ENCODE data around the gene CCDC146. TPM values are rescaled to one million over a fixed set of nuclear protein-coding genes. Genes with fewer than 3 reads are reported as not detected.
"Not testable (repeated sequence)": the region's sequence is repeated elsewhere in the genome, so short reads cannot be mapped to it uniquely, and the experiment has no call there.

The CCDC146 gene
- total RNA-seq, 1 experiment from 2014 or later = 0.70 TPM

GRCh38 chr7:77199013-77199966 lies 76.9 kb downstream of the CCDC146 start, which contains the start of gene FGL2:
FGL2 (minus strand) TSS chr7:77199819; CDS start chr7:77199793, 26 bp downstream.
- no peak for DNase-seq (ENCODE audit: low spot score)

GRCh38 chr7:77200542-77200941 lies 78.1 kb downstream of the CCDC146 start:
- DNase-seq (ENCODE audit: low spot score) = no peak

DNA sequence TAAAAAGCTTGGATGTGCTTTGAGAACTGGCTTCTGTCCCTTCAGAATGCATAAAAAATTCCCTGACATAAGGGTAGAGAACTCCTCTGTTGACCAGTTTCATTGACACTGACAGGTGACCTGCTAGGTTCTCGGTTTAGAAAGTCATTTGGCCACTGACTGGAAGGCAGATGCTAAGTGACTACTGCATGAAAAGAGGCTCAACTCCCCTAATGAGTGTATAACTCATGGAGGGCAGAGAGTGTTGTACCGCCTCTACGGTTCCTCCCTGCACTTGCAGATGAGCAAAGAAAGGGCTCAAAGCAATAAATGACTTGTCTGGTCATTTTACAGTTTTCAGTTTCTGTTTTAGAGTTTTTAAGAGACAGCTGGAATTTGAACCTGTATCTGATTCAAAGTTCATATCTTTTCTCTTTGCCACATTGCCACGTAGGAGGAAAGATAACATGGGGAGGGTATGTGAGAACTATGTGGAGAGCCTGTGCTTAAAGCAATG lies 80.1 kb downstream of the CCDC146 start:
- DNase-seq (ENCODE audit: low spot score) = no peak

GRCh38 chr7:77205706-77206105 lies 83.3 kb downstream of the CCDC146 start:
- DNase-seq (ENCODE audit: low spot score) = no peak

DNA sequence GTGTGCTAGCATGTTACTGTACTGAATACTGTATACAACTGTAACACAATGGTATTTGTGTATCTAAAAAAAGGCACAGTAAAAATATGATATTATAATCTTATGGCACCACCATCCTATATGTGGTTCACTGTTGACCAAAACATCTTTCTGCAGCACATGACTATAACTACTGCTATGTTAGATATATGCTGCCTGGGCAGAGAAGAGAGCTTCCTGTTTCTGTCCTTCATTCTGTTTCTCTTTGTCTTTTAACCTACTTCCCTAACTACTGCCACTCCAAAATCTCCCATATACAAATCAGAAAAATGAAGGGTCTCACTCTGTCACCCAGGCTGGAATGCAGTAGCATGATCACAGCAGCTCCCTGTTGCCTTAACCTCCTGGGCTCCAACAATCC lies 86.0 kb downstream of the CCDC146 start:
- DNase-seq (ENCODE audit: low spot score) = no peak

GRCh38 chr7:77209479-77210139 lies 87.2 kb downstream of the CCDC146 start:
- DNase-seq (ENCODE audit: low spot score) = no peak

GRCh38 chr7:77216181-77216845 lies 93.9 kb downstream of the CCDC146 start:
- no peak for DNase-seq (ENCODE audit: low spot score)

DNA sequence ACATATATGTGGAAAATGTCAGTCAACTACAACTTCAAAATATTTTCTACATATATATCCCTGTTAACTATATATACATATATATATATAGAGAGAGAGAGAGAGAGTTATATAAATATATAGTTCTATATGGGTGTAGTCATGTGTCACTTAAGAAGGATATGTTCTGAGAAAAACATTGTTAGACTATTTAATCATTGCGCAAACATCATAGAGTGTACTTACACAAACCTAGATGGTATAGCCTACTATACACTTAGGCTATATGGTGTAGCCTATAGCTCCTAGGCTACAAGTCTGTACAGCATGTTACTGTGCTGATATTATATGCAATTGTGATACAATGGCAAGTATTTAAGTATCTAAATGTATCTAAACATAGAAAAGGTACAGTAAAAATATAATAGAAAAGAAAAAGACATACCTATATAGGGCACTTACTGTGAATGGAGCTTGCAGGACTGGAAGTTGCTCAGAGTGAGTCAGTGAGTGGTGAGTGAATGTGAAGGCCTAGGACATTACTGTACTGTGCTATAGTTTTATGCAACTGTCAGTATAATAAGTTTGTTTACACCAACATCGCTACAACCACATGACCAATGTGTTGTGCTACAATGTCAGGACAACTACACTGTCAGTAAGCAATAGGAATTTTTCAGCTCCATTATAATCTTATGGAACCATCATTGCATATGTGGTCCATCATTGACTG lies 95.2 kb downstream of the CCDC146 start:
- no peak for DNase-seq (ENCODE audit: low spot score)

- not testable (repeated sequence) for DNase-seq (ENCODE audit: low spot score)
Measured at GRCh38 chr7:77219701-77220331, 97.4 kb downstream of the CCDC146 start.

GRCh38 chr7:77222065-77222464 lies 99.7 kb downstream of the CCDC146 start:
- no peak for DNase-seq (ENCODE audit: low spot score)

DNA sequence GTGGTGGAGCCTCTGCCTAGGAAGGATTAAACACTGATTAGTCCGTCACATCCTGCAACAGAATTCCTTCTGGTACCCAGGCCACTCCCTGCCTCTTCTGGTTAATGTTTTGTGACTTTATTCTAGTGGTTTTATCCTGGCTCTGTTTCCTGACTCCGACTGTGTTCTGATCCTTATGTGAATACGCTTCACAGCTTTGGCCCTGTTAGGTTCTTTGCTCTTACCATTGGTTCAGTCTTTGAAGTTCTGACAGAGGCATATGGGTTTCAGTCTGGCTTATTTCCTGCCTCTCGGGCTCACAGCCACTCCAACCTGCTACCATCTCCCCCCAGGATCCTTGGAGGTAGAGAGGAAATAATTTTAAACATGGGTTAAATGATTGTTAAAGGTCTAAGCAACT lies 100.4 kb downstream of the CCDC146 start:
- DNase-seq (ENCODE audit: low spot score) = no peak

GRCh38 chr7:77223261-77223660 lies 100.8 kb downstream of the CCDC146 start:
- DNase-seq (ENCODE audit: low spot score) = no peak

DNA sequence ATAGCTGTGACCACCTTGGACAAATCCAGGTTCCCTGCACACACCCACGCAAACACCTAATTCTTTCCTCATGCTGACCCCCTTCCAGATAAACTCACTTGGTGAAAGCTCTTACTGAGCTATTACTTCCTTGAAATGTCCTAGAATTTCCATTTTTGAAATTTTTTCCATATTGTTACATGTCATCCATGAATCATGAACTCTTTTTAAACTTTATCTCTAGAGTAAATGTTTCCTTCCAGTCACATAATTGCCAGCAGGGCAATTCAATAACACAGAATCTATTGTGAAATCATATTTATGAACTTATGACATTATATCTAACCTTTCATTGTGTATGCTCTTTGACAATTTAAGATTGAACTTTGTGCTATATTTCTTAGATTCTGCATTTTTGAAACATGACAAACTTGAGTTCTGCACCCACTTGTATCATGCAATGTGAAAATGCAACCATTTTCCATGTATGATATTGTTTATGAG lies 104.0 kb downstream of the CCDC146 start:
- DNase-seq (ENCODE audit: low spot score) = no peak

DNA sequence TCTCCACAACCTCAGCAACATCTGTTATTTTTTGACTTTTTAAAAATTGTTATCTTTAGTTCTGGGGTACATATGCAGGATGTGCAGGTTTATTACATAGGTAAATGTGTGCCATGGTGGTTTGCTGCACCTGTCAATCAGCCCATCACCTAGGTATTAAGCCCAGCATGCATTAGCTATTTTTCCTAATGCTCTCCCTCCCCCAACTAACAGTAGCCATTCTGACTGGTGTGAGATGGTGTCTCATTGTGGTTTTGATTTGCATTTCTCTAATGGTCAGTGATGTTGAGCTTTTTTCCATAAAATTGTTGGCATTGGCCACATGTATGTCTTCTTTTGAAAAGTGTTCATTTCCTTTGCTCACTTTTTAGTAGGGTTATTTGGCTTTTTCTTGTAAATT lies 106.4 kb downstream of the CCDC146 start:
- not testable (repeated sequence) for DNase-seq (ENCODE audit: low spot score)

GRCh38 chr7:77232467-77232866 lies 110.1 kb downstream of the CCDC146 start:
- DNase-seq (ENCODE audit: low spot score) = no peak

GRCh38 chr7:77235276-77235675 lies 112.9 kb downstream of the CCDC146 start:
- no peak for DNase-seq (ENCODE audit: low spot score)

DNA sequence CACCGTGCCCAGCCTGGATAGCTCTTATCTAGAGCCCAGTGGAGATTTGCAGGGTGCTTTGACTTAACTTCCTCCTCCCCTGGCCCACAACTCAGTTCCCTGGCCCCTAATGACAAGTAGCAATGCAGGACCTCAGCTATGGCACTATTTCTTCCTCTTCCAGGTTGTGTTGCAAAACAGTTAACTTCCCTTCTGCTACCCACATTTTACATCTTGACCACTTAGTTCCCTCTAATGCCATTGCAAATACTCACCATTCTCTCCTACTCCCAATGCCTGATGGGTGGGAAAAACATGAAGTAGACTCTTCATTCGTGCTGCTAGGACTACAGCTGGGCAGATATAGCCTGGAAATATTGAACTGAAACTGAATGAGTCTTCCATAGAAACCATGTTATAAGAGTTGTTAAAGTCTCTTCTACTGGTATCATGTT lies 116.3 kb downstream of the CCDC146 start:
- no peak for DNase-seq (ENCODE audit: low spot score)

- no peak for DNase-seq (ENCODE audit: low spot score)
Measured at GRCh38 chr7:77239471-77239870, 117.1 kb downstream of the CCDC146 start.

GRCh38 chr7:77242068-77242467 lies 119.7 kb downstream of the CCDC146 start:
- DNase-seq (ENCODE audit: low spot score) = no peak

- DNase-seq (ENCODE audit: low spot score) = no peak
Measured at GRCh38 chr7:77242554-77242953, 120.1 kb downstream of the CCDC146 start.

Data from H4 (cell line).